GM12872 (cell line): Measurements from ENCODE around the gene RBBP8.

Source experiments
- TF ChIP-seq, protein P1 (sequence below): IDR thresholded peaks from 3 replicates; pipeline ENCODE4 v1.5.1; 2011; ENCODE audit warnings: low read depth, mild to moderate bottlenecking, low read length, moderate library complexity; ENCODE audit not compliant: insufficient read depth

The RBBP8 gene

DNA sequence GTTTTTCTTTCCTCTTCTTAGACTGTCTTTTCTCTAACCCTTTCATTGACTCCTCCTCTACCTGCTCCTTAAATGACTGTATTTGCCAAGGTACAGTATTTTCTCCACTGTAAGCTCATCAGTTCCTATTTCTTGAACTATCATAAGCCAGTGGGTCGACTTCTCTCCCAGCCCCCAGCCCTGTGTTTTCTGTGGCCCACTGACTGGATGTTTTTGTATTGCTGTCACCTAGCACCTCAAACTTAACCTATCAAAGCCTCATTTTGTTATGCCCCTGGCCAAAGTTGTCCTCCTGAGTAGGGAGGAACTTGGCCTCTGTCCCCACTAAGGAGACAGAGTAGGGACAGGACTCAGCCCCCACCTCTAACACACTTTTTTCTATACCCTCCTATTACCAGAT lies 136.8 kb downstream of the RBBP8 start:
- TF ChIP-seq, protein P1, sequence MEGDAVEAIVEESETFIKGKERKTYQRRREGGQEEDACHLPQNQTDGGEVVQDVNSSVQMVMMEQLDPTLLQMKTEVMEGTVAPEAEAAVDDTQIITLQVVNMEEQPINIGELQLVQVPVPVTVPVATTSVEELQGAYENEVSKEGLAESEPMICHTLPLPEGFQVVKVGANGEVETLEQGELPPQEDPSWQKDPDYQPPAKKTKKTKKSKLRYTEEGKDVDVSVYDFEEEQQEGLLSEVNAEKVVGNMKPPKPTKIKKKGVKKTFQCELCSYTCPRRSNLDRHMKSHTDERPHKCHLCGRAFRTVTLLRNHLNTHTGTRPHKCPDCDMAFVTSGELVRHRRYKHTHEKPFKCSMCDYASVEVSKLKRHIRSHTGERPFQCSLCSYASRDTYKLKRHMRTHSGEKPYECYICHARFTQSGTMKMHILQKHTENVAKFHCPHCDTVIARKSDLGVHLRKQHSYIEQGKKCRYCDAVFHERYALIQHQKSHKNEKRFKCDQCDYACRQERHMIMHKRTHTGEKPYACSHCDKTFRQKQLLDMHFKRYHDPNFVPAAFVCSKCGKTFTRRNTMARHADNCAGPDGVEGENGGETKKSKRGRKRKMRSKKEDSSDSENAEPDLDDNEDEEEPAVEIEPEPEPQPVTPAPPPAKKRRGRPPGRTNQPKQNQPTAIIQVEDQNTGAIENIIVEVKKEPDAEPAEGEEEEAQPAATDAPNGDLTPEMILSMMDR: no peak

GRCh38 chr18:23071285-23071684 lies 138.2 kb downstream of the RBBP8 start:
- TF ChIP-seq, protein P1: no peak

GRCh38 chr18:23072079-23072478 lies 139.0 kb downstream of the RBBP8 start:
- TF ChIP-seq, protein P1: no peak

GRCh38 chr18:23073996-23074606 lies 141.0 kb downstream of the RBBP8 start:
- TF ChIP-seq, protein P1: no peak
